Heart right ventricle (tissue), 16 donors: Measurements from ENCODE around the gene MELTF. TPM values are rescaled to one million over a fixed set of nuclear protein-coding genes. Genes with fewer than 3 reads are reported as not detected.

Experiments used
- ATAC-seq, 8 donors: fragments of 200-7000 bp; cut with Tn5 transposase; one replicate each; pipeline ENCODE4 v1.9.1; 2020; ENCODE audit warnings: mild to moderate bottlenecking in 8 of 8, moderate library complexity in 8 of 8, moderate number of reproducible peaks in 1 of 8
- DNase-seq, 2 donors: peaks; one replicate each; pipeline ENCODE4 v3.0.0-alpha.2; 2020
- H3K27ac ChIP-seq, 10 donors: fragments of 200-600 bp; sonication (generic) in 2 of 10; one replicate each; pipeline versions ENCODE4 v1.5.0 to v1.8.0; 2020 to 2022; ENCODE audit warnings: mild to moderate bottlenecking in 3 of 10
- H3K27me3 ChIP-seq, 7 donors: fragments of 200-600 bp; one replicate each; pipeline ENCODE4 v1.8.0; 2021 to 2022; ENCODE audit warnings: mild to moderate bottlenecking in 2 of 7
- H3K36me3 ChIP-seq, 9 donors: fragments of 200-600 bp; sonication (generic) in 1 of 9; one replicate each; pipeline versions ENCODE4 v1.5.0 to v1.8.0; 2020 to 2022; ENCODE audit warnings: mild to moderate bottlenecking in 2 of 9
- H3K4me1 ChIP-seq, 9 donors: fragments of 200-600 bp; sonication (generic) in 1 of 9; one replicate each; pipeline versions ENCODE4 v1.5.0 to v1.8.0; 2020 to 2022; ENCODE audit warnings: mild to moderate bottlenecking in 4 of 9
- H3K4me3 ChIP-seq, 10 donors: fragments of 200-600 bp; sonication (generic) in 2 of 10; one replicate each; pipeline versions ENCODE4 v1.5.0 to v1.8.0; 2020 to 2022; ENCODE audit warnings: mild to moderate bottlenecking in 7 of 10, moderate library complexity in 2 of 10
- H3K9me3 ChIP-seq, 11 donors: fragments of 200-600 bp in 10 of 11; sonication (generic) in 2 of 11; one replicate each; pipeline versions ENCODE4 v1.5.0 to v1.8.0; 2013 to 2022; ENCODE audit warnings: mild to moderate bottlenecking in 2 of 11, control low read depth in 1 of 11, moderate library complexity in 1 of 11
- CTCF ChIP-seq, 9 donors: fragments of 200-600 bp; sonication (generic) in 2 of 9; IDR thresholded peaks; one replicate each; pipeline versions ENCODE4 v1.5.0 to v1.8.0; 2021 to 2022; ENCODE audit warnings: antibody characterized with exemption in 9 of 9, mild to moderate bottlenecking in 5 of 9, moderate library complexity in 1 of 9
- WGBS, 2 donors: extraction: QIAGEN DNeasy Blood & Tissue Kit; methylation state at CpG; one replicate each; pipeline ENCODE4 v1.1.7; 2013; ENCODE audit warnings: inconsistent platforms in 1 of 2; 5-methylcytosine and 5-hydroxymethylcytosine counted together
- intact Hi-C, 10 donors: fragments of 100-400 bp; cut with DNase I; formaldehyde crosslinking; loops; one replicate each; pipeline versions ENCODE4 v1.11.1 to v1.14.2; 2022
- polyA plus RNA-seq, 2 donors: library from polyadenylated mRNA; stranded (reverse); fragments of 200-250 nt; gene quantifications; one replicate each; pipeline ENCODE4 v1.2.3, GENCODE V29; 2013
- total RNA-seq, 10 donors: library from RNA; stranded (reverse); fragmentation: NEBNext Ultra II Directional in 3 of 10; extraction: Animal tissue kit (Norgen Biotek cat#: 25700) in 3 of 10; gene quantifications; one replicate each; pipeline versions ENCODE4 v1.2.1 to v1.2.4, GENCODE V29; 2021 to 2023
- donor health status: Arrhythmogenic right ventricular cardiomyopathy.
- donor health status: ischemic (EF 13 %, LVEDD 7.1; RV severe dilation, severe dysfunction).
- donor health status: healthy with polysubstance abuse.
- donor health status: DM: no; HTN: yes; CAD: no.
- donor health status: DM: no; HTN: no; CAD: no.
- donor health status: ischemic (EF 25% LVEDD 6.9; RV normal size, moderate dysfunction).
- donor health status: ischemic (EF 25% LVEDD 5.7; RV mildly dilated, moderate dysfunction).
- donor health status: healthy.
- donor health status: DM: yes; HTN: yes; CAD: no.
- donor health status: Ischemic cardiomyopathy.
- donor health status: ischemic (EF 35%, LVEDD 5.7; RV mildly dilated, moderate dysfunction).
- donor health status: nonischemic (EF 11% LVEDD 7.7; RV severe dilation, severe dysfunction).
- donor health status: DM: yes; HTN: yes; CAD: no.
- donor health status: PGD.
- donor health status: ischemic (EF 29% LVEDD 5.4; RV normal size, mild dysfunction).
- donor health status: nonischemic (EF 23%, LVEDD 6.1; RV moderate dilation, normal function).

MELTF gene
- total and polyA plus RNA-seq, 12 donors: 2.5 to 31.4 (median 6.8) TPM

GRCh38 chr3:197000211-197000610, 29.4 kb downstream of the MELTF start:
- no peak for ATAC-seq

GRCh38 chr3:196998966-196999760, 30.5 kb downstream of the MELTF start:
- TF ChIP-seq CTCF (IDR thresholded peaks at IDR 0.05): no peak
- Histone ChIP-seq H3K36me3 (no peaks in the 10 kb centered on the region), H3K27ac (no peak overlapping the region), H3K27me3 (no peaks in the 10 kb centered on the region), H3K4me3 (no peak overlapping the region), H3K9me3 (peaks cover 0 to 10% (median 0%) of the 10 kb centered on the region in 11 donors), H3K4me1 (peaks cover 0 to 16% (median 10%) of the 10 kb centered on the region in 9 donors)
- ATAC-seq (no peak), DNase-seq (no peak)
- WGBS, 2 donors: 87 to 90% methylated on average over 21 of the region's 21 CpGs
- intact Hi-C loops: no loop called here

More at GRCh38 chr3:197000211-197000610, 29.4 kb downstream of the MELTF start:
- Histone ChIP-seq H3K9me3 (peaks cover 0 to 10% (median 0%) of the 10 kb centered on the region in 11 donors), H3K27me3 (no peaks in the 10 kb centered on the region), H3K4me3 (no peak overlapping the region), H3K36me3 (no peaks in the 10 kb centered on the region), H3K4me1 (peaks cover 0 to 18% (median 10%) of the 10 kb centered on the region in 9 donors), H3K27ac (no peak overlapping the region)
- no peak for TF ChIP-seq CTCF (IDR thresholded peaks at IDR 0.05)
- no peak for DNase-seq
- intact Hi-C loops: loop anchor here in 6 of 10 donors (5.0 to 10.0 kb wide), 2 partner anchors 185 to 187 kb away; no protein-coding TSS in a partner anchor
- WGBS, 2 donors: 85 to 87% methylated on average over 5 of the region's 5 CpGs

- peaks cover 0 to 6% (median 2%) of the 10 kb centered on the region in 9 donors for H3K4me1 ChIP-seq
- DNase-seq (no peak), ATAC-seq (no peak)
- peaks cover 0 to 10% (median 0%) of the 10 kb centered on the region in 11 donors for H3K9me3 ChIP-seq
- intact Hi-C loops: no loop called here
- H3K27ac ChIP-seq: no peak overlapping the region
- H3K36me3 ChIP-seq: no peaks in the 10 kb centered on the region
- H3K4me3 ChIP-seq: no peak overlapping the region
- WGBS, 2 donors: 93 to 94% methylated on average over 15 of the region's 15 CpGs
- H3K27me3 ChIP-seq: no peaks in the 10 kb centered on the region
- TF ChIP-seq CTCF (IDR thresholded peaks at IDR 0.05): no peak
Measured at GRCh38 chr3:196997311-196997710, 32.3 kb downstream of the MELTF start.

GRCh38 chr3:196996454-196997265, 33.0 kb downstream of the MELTF start:
- Histone ChIP-seq H3K9me3 (peaks cover 0 to 10% (median 0%) of the 10 kb centered on the region in 11 donors), H3K27ac (no peak overlapping the region), H3K27me3 (no peaks in the 10 kb centered on the region), H3K36me3 (no peaks in the 10 kb centered on the region), H3K4me3 (no peak overlapping the region), H3K4me1 (no peaks in the 10 kb centered on the region)
- 81 to 82% methylated on average over 17 of the region's 17 CpGs for WGBS, 2 donors
- ATAC-seq (no peak), DNase-seq (no peak)
- TF ChIP-seq CTCF (IDR thresholded peaks at IDR 0.05): no peak
- intact Hi-C loops: no loop called here
